HCT116 (cell line): ENCODE results near the gene PPP3R1. TPM values are rescaled to one million over a fixed set of nuclear protein-coding genes. Genes with fewer than 3 reads are reported as not detected.

Experiments used
- ATAC-seq: fragments of 200-7000 bp; cut with Tn5 transposase; 2 replicates; pipeline ENCODE4 v1.9.1; 2020; ENCODE audit warnings: mild to moderate bottlenecking, moderate library complexity
- BruUV-seq: library from RNA; stranded (reverse); fragments of 400-500 nt; replicated peaks from 2 replicates; lab custom pipeline; 2021; lab: Mats Ljungman, UMichigan
- CTCF ChIA-PET: fragments of 300-600 bp; sonication (Branson Sonifier 250); formaldehyde crosslinking; loops from one replicate; lab custom pipeline; 2021; ENCODE audit warnings: antibody characterized with exemption; lab: Charles Lee
- POLR2A ChIA-PET: fragments of 300-600, 350-600 bp; sonication (Branson Sonifier 250); formaldehyde crosslinking; loops from one replicate; lab custom pipeline; 2021; ENCODE audit warnings: antibody characterized with exemption; lab: Charles Lee
- RAD21 ChIA-PET, 2 experiments: fragments of 300-600 bp; sonication (Branson Sonifier 250); formaldehyde crosslinking; loops; one replicate each; lab custom pipeline; 2023; ENCODE audit warnings: low total read pairs in 2 of 2; ENCODE audit not compliant: uncharacterized antibody in 2 of 2, unreplicated experiment in 2 of 2, low non-redundant PET in 1 of 2; lab: Charles Lee
- DNase-seq: peaks from one replicate; pipeline ENCODE4 v3.0.0-alpha.2; 2010; ENCODE audit warnings: low read depth, low spot score
- H2AFZ ChIP-seq: fragments of 200-600 bp; shearing (Covaris generic), sonication (generic); 2 replicates; pipeline ENCODE4 v1.6.1; 2017; ENCODE audit warnings: low read depth, mixed run types, mixed read lengths, antibody characterized with exemption, low read length; ENCODE audit not compliant: poor library complexity, severe bottlenecking
- H3K27ac ChIP-seq: 2 replicates; pipeline ENCODE4 v1.5.1; 2012; ENCODE audit warnings: low read depth, low read length
- H3K27me3 ChIP-seq: fragments of 200-600 bp; sonication (generic); 2 replicates; pipeline ENCODE4 v1.6.1; 2016; ENCODE audit warnings: mixed run types, low read length, mixed read lengths; ENCODE audit not compliant: insufficient read depth
- H3K36me3 ChIP-seq, 2 experiments: fragments of 200-500 bp in 1 of 2; fragments of 200-600 bp in 1 of 2; sonication (Bioruptor generic) in 1 of 2; sonication (generic) in 1 of 2; 2 replicates each; pipeline versions ENCODE4 v1.5.1 to v1.6.1; 2014 to 2016; ENCODE audit warnings: low read length in 2 of 2, inconsistent platforms in 1 of 2, mixed read lengths in 1 of 2, mixed run types in 1 of 2; ENCODE audit not compliant: insufficient read depth in 2 of 2, control insufficient read depth in 1 of 2
- H3K4me1 ChIP-seq, 2 experiments: fragments of 200-600 bp in 1 of 2; sonication (generic) in 1 of 2; 2 replicates each; pipeline versions ENCODE4 v1.5.1 to v1.6.1; 2012 to 2017; ENCODE audit warnings: low read length in 2 of 2, inconsistent platforms in 1 of 2, mild to moderate bottlenecking in 1 of 2, mixed read lengths in 1 of 2, mixed run types in 1 of 2, moderate library complexity in 1 of 2; ENCODE audit not compliant: insufficient read depth in 2 of 2, control insufficient read depth in 1 of 2
- H3K4me2 ChIP-seq: fragments of 200-600 bp; sonication (generic); 2 replicates; pipeline ENCODE4 v1.6.1; 2017; ENCODE audit warnings: mixed run types, low read length, mixed read lengths
- H3K4me3 ChIP-seq, 2 experiments: fragments of 200-600 bp in 1 of 2; sonication (generic) in 1 of 2; replicated peaks in 1 of 2; 2 replicates each; pipeline ENCODE4 v1.5.1; 2011 to 2016; ENCODE audit warnings: low read length in 2 of 2, control low read depth in 1 of 2, low read depth in 1 of 2, mild to moderate bottlenecking in 1 of 2, mixed read lengths in 1 of 2, mixed run types in 1 of 2
- H3K79me2 ChIP-seq: fragments of 200-600 bp; sonication (generic); 2 replicates; pipeline ENCODE4 v1.6.1; 2017; ENCODE audit warnings: mild to moderate bottlenecking, mixed run types, low read length, moderate library complexity, mixed read lengths; ENCODE audit not compliant: insufficient read depth
- H3K9ac ChIP-seq: fragments of 200-600 bp; sonication (generic); 2 replicates; pipeline ENCODE4 v1.6.1; 2016; ENCODE audit warnings: low read length, mixed read lengths
- H3K9me2 ChIP-seq: fragments of 200-600 bp; sonication (generic), shearing (Covaris generic); 2 replicates; pipeline ENCODE4 v1.6.1; 2017; ENCODE audit warnings: mixed run types, mild to moderate bottlenecking, moderate library complexity; ENCODE audit not compliant: insufficient read depth
- H3K9me3 ChIP-seq, 2 experiments: fragments of 200-500 bp in 1 of 2; fragments of 200-600 bp in 1 of 2; sonication (Bioruptor generic) in 1 of 2; sonication (generic) in 1 of 2; 2 replicates each; pipeline ENCODE4 v1.6.1; 2014 to 2017; ENCODE audit warnings: low read length in 2 of 2, mixed read lengths in 2 of 2, inconsistent platforms in 1 of 2, low read depth in 1 of 2, mild to moderate bottlenecking in 1 of 2, mixed run types in 1 of 2, moderate library complexity in 1 of 2; ENCODE audit not compliant: control insufficient read depth in 1 of 2, insufficient read depth in 1 of 2
- H4K20me1 ChIP-seq: fragments of 200-600 bp; sonication (generic), shearing (Covaris generic); 2 replicates; pipeline ENCODE4 v1.6.1; 2017; ENCODE audit warnings: mixed run types, mild to moderate bottlenecking, moderate library complexity; ENCODE audit not compliant: insufficient read depth
- EGR1 ChIP-seq: IDR thresholded peaks from 2 replicates; pipeline ENCODE4 v1.6.1; 2012; ENCODE audit warnings: low read depth
- FOSL1 ChIP-seq: IDR thresholded peaks from 2 replicates; pipeline ENCODE4 v1.6.1; 2012; ENCODE audit warnings: low read depth
- POLR2A ChIP-seq: IDR thresholded peaks from 2 replicates; pipeline ENCODE4 v1.7.0; 2011; ENCODE audit warnings: borderline replicate concordance; ENCODE audit not compliant: insufficient read depth, insufficient read length; ENCODE audit errors: extremely low read depth
- RAD21 ChIP-seq: IDR thresholded peaks from 2 replicates; pipeline ENCODE4 v1.6.1; 2012; ENCODE audit warnings: low read depth, mild to moderate bottlenecking
- SRF ChIP-seq: IDR thresholded peaks from 2 replicates; pipeline ENCODE4 v1.6.1; 2012; ENCODE audit warnings: low read depth
- YY1 ChIP-seq: IDR thresholded peaks from 2 replicates; pipeline ENCODE4 v1.6.1; 2011; ENCODE audit warnings: low read length, low read depth, moderate library complexity, mild to moderate bottlenecking; ENCODE audit not compliant: insufficient replicate concordance; ENCODE audit errors: extremely low read depth
- intact Hi-C: fragments of 100-400 bp; cut with micrococcal nuclease; formaldehyde crosslinking; loops from 2 replicates; pipeline ENCODE4 v1.10.0; 2022
- total RNA-seq: library from RNA; stranded (reverse); gene quantifications from one replicate; pipeline ENCODE4 v1.2.1, GENCODE V29; 2021; ENCODE audit not compliant: unreplicated experiment
- TF ChIP-seq, protein P1 (sequence below): IDR thresholded peaks from 2 replicates; pipeline ENCODE4 v1.6.1; 2011; ENCODE audit warnings: mild to moderate bottlenecking, low read length, moderate library complexity; ENCODE audit not compliant: insufficient replicate concordance; ENCODE audit errors: extremely low read depth
- TF ChIP-seq, protein P2 (sequence below), 3 experiments: fragments of 200-600 bp in 1 of 3; sonication (generic) in 1 of 3; IDR thresholded peaks in 2 of 3; conservative IDR thresholded peaks in 1 of 3; 2 replicates each; pipeline ENCODE4 v1.5.1; 2012 to 2017; ENCODE audit warnings: low read depth in 2 of 3, low read length in 2 of 3, antibody characterized with exemption in 1 of 3, borderline replicate concordance in 1 of 3, control low read depth in 1 of 3, mild to moderate bottlenecking in 1 of 3, mixed read lengths in 1 of 3, mixed run types in 1 of 3, moderate library complexity in 1 of 3; ENCODE audit not compliant: insufficient read depth in 1 of 3

The PPP3R1 gene
- total RNA-seq, 1 experiment from 2014 or later = 69.9 TPM

DNA sequence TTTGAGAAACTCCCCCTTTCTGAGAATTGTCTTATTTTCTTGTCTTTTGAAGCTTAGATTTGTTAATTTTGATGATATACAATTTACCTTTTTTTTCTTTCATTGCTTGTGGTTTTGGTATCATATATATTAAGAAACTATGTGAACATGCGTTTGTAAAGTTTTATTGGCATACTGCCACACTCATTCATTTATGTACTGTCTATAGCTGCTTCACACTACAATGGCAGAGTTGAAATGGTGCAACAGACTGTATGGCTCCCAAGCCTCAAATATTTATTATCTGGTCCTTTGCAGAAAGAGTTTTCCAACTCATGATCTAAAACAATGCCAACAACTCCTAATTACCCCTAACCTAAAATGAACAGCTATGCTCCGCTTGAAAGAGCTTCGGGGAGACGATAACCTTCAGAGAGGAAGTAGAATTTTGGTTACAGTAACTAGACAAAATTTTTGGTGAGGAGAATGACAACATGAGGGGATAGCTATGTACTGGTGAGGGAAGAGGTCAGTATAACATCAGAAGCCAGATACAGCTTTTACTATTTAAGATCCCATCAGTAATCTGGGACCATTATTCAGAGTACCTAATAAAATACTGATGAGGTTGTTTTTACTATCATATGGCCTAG, 16.1 kb downstream of the PPP3R1 start:
- H3K4me3 ChIP-seq = no peak overlapping the region
- no peak overlapping the region for H3K4me2 ChIP-seq
- peaks cover 51% of the 10 kb centered on the region; the same call in 1 of the 2 replicates for H4K20me1 ChIP-seq
- peaks cover 0 to 3% of the 10 kb centered on the region in 2 experiments; a peak in 1 of 4 replicates for H3K4me1 ChIP-seq
- CTCF ChIA-PET = no interaction called here
- H3K9me2 ChIP-seq = no peaks in the 10 kb centered on the region
- BruUV-seq = no TSS peak
- H3K9ac ChIP-seq = no peak overlapping the region
- POLR2A ChIA-PET = no interaction called here
- H3K79me2 ChIP-seq = peaks cover 98% of the 10 kb centered on the region
- no peak overlapping the region for H2AFZ ChIP-seq
- no peak for ATAC-seq
- H3K36me3 ChIP-seq = no peaks in the 10 kb centered on the region
- TF ChIP-seq SRF (no peak), YY1 (no peak), EGR1 (no peak), RAD21 (no peak), POLR2A (no peak), FOSL1 (no peak)
- TF ChIP-seq, protein P1, sequence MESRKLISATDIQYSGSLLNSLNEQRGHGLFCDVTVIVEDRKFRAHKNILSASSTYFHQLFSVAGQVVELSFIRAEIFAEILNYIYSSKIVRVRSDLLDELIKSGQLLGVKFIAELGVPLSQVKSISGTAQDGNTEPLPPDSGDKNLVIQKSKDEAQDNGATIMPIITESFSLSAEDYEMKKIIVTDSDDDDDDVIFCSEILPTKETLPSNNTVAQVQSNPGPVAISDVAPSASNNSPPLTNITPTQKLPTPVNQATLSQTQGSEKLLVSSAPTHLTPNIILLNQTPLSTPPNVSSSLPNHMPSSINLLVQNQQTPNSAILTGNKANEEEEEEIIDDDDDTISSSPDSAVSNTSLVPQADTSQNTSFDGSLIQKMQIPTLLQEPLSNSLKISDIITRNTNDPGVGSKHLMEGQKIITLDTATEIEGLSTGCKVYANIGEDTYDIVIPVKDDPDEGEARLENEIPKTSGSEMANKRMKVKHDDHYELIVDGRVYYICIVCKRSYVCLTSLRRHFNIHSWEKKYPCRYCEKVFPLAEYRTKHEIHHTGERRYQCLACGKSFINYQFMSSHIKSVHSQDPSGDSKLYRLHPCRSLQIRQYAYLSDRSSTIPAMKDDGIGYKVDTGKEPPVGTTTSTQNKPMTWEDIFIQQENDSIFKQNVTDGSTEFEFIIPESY = no peak
- TF ChIP-seq, protein P2, sequence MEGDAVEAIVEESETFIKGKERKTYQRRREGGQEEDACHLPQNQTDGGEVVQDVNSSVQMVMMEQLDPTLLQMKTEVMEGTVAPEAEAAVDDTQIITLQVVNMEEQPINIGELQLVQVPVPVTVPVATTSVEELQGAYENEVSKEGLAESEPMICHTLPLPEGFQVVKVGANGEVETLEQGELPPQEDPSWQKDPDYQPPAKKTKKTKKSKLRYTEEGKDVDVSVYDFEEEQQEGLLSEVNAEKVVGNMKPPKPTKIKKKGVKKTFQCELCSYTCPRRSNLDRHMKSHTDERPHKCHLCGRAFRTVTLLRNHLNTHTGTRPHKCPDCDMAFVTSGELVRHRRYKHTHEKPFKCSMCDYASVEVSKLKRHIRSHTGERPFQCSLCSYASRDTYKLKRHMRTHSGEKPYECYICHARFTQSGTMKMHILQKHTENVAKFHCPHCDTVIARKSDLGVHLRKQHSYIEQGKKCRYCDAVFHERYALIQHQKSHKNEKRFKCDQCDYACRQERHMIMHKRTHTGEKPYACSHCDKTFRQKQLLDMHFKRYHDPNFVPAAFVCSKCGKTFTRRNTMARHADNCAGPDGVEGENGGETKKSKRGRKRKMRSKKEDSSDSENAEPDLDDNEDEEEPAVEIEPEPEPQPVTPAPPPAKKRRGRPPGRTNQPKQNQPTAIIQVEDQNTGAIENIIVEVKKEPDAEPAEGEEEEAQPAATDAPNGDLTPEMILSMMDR (IDR thresholded peaks at IDR 0.05 in 2 of 3, conservative IDR thresholded peaks at IDR 0.05 in 1 of 3; ENCODE audit: borderline replicate concordance in 1 of 3, insufficient read depth in 1 of 3, low read depth in 2 of 3, low read length in 2 of 3) = no peak
- TF ChIP-seq, all 23 proteins: peak for 0
- no peak for DNase-seq
- no peaks in the 10 kb centered on the region for H3K9me3 ChIP-seq
- no peaks in the 10 kb centered on the region for H3K27me3 ChIP-seq
- RAD21 ChIA-PET = no interaction called here
- no peak overlapping the region for H3K27ac ChIP-seq
- intact Hi-C loops = no loop called here
